Endothelial cell of umbilical vein (primary cell): ENCODE data around the gene JARID2.

Source experiments
- CTCF ChIP-seq, 2 donors: IDR thresholded peaks; 1 replicate in 1 of 2; 2 replicates in 1 of 2; pipeline ENCODE4 v1.5.1; 2011; ENCODE audit warnings: low read length in 2 of 2, mild to moderate bottlenecking in 2 of 2, moderate library complexity in 2 of 2, control low read depth in 1 of 2, inconsistent platforms in 1 of 2, low read depth in 1 of 2; ENCODE audit not compliant: insufficient read depth in 1 of 2; ENCODE audit errors: extremely low read depth in 1 of 2
- EZH2 ChIP-seq: IDR thresholded peaks from 2 replicates; pipeline ENCODE4 v1.6.1; 2012; ENCODE audit warnings: borderline replicate concordance, low read depth, mild to moderate bottlenecking, moderate library complexity, low read length, inconsistent platforms; ENCODE audit not compliant: severe bottlenecking
- JUN ChIP-seq: IDR thresholded peaks from 2 replicates; pipeline ENCODE4 v1.6.1; 2011; ENCODE audit warnings: borderline replicate concordance, low read depth; ENCODE audit not compliant: insufficient read length, insufficient read depth
- POLR2A ChIP-seq: IDR thresholded peaks from 2 replicates; pipeline ENCODE4 v1.6.1; 2012; ENCODE audit warnings: low read depth, mild to moderate bottlenecking, control low read depth, low read length
- POLR2AphosphoS5 ChIP-seq: IDR thresholded peaks from 2 replicates; pipeline ENCODE4 v1.6.1; 2012; ENCODE audit warnings: low read depth, mild to moderate bottlenecking, control low read depth, low read length, moderate library complexity; ENCODE audit not compliant: insufficient read depth

- TF ChIP-seq CTCF (IDR thresholded peaks at IDR 0.05; ENCODE audit: extremely low read depth in 1 of 2, insufficient read depth in 1 of 2, low read depth in 1 of 2, low read length in 2 of 2) (no peak), EZH2 (no peak), JUN (no peak), POLR2AphosphoS5 (no peak), POLR2A (no peak)
Measured at GRCh38 chr6:15324427-15324985, 78.6 kb downstream of the JARID2 start.
